GM23248 (cell line): ENCODE measurements around the gene TBX1. TPM values are rescaled to one million over a fixed set of nuclear protein-coding genes. Genes with fewer than 3 reads are reported as not detected.

Experiments used
- DNase-seq: peaks from one replicate; pipeline ENCODE4 v3.0.0-alpha.2; 2015
- H2AFZ ChIP-seq: fragments of 200-600 bp; sonication (generic); 2 replicates; pipeline ENCODE4 v1.6.1; 2016; ENCODE audit warnings: antibody characterized with exemption
- H3F3A ChIP-seq: fragments of 200-600 bp; sonication (generic); 2 replicates; pipeline ENCODE4 v1.6.1; 2016; ENCODE audit warnings: mild to moderate bottlenecking, antibody characterized with exemption, mixed run types; ENCODE audit not compliant: insufficient read depth
- H3K27ac ChIP-seq: fragments of 200-600 bp; sonication (generic); 2 replicates; pipeline ENCODE4 v1.5.1; 2016; ENCODE audit warnings: mild to moderate bottlenecking
- H3K27me3 ChIP-seq: fragments of 200-600 bp; sonication (generic); replicated peaks from 2 replicates; pipeline ENCODE4 v1.6.1; 2016; ENCODE audit warnings: mild to moderate bottlenecking; ENCODE audit not compliant: insufficient read depth
- H3K36me3 ChIP-seq: fragments of 200-600 bp; sonication (generic); 2 replicates; pipeline ENCODE4 v1.6.1; 2016; ENCODE audit warnings: low read depth, mild to moderate bottlenecking
- H3K4me1 ChIP-seq: fragments of 200-600 bp; sonication (generic); 2 replicates; pipeline ENCODE4 v1.6.1; 2016; ENCODE audit warnings: mild to moderate bottlenecking; ENCODE audit not compliant: insufficient read depth
- H3K4me2 ChIP-seq: fragments of 200-600 bp; sonication (generic); one replicate; pipeline ENCODE4 v1.6.1; 2016; ENCODE audit warnings: mild to moderate bottlenecking; ENCODE audit not compliant: unreplicated experiment
- H3K4me3 ChIP-seq: fragments of 200-600 bp; sonication (generic); 2 replicates; pipeline ENCODE4 v1.5.1; 2016; ENCODE audit warnings: mild to moderate bottlenecking
- H3K79me2 ChIP-seq: fragments of 200-600 bp; sonication (generic); 2 replicates; pipeline ENCODE4 v1.6.1; 2016; ENCODE audit warnings: mild to moderate bottlenecking; ENCODE audit not compliant: insufficient read depth
- H3K9ac ChIP-seq: fragments of 200-600 bp; sonication (generic); 2 replicates; pipeline ENCODE4 v1.6.1; 2016; ENCODE audit warnings: mild to moderate bottlenecking
- H3K9me2 ChIP-seq: fragments of 200-600 bp; sonication (generic); 2 replicates; pipeline ENCODE4 v1.6.1; 2016; ENCODE audit warnings: mixed run types, mild to moderate bottlenecking, moderate library complexity; ENCODE audit not compliant: insufficient read depth
- H3K9me3 ChIP-seq: fragments of 200-600 bp; sonication (generic); one replicate; pipeline ENCODE4 v1.6.1; 2017; ENCODE audit warnings: low read depth
- H4K20me1 ChIP-seq: fragments of 200-600 bp; sonication (generic); 2 replicates; pipeline ENCODE4 v1.6.0; 2016; ENCODE audit not compliant: insufficient read depth
- EZH2 ChIP-seq: fragments of 200-600 bp; sonication (generic); IDR thresholded peaks from 2 replicates; pipeline ENCODE4 v1.6.1; 2018; ENCODE audit warnings: antibody characterized with exemption, mild to moderate bottlenecking; ENCODE audit not compliant: insufficient read depth, poor library complexity, severe bottlenecking
- EZH2phosphoT487 ChIP-seq: fragments of 200-600 bp; sonication (generic); IDR thresholded peaks from 2 replicates; pipeline ENCODE4 v1.6.1; 2018; ENCODE audit warnings: antibody characterized with exemption, moderate library complexity, mild to moderate bottlenecking, low read depth; ENCODE audit not compliant: insufficient read depth
- WGBS, 2 experiments: methylation state at CpG; one replicate each; pipeline ENCODE4 v1.1.6; 2015 to 2017; ENCODE audit warnings: low lambda C conversion rate in 2 of 2, low coverage in 1 of 2; ENCODE audit errors: missing lambda C conversion rate in 2 of 2; 5-methylcytosine and 5-hydroxymethylcytosine counted together
- in situ Hi-C: fragments of 300-500 bp; cut with MboI; formaldehyde crosslinking; loops from 2 replicates; pipeline ENCODE4 v1.15.0; 2020
- polyA plus RNA-seq: library from polyadenylated mRNA; unstranded; fragments of >200 nt; fragmentation: Nextera tagmentation; extraction: Ambion mirVana; gene quantifications from 2 replicates; pipeline ENCODE4 v1.2.1, GENCODE V29; 2016
- total RNA-seq: library from RNA; depleted of rRNA; stranded (reverse); fragments of >200 nt; shearing (Covaris generic); gene quantifications from 2 replicates; pipeline ENCODE4 v1.2.3, GENCODE V29; 2014

The TBX1 gene
- total and polyA plus RNA-seq, 2 experiments from 2014 or later = 2.8 to 4.6 TPM

GRCh38 chr22:19742160-19743066 is 18.2 kb upstream of the TBX1 start:
- H3K36me3 ChIP-seq = no peaks in the 10 kb centered on the region
- no peak for DNase-seq
- no peaks in the 10 kb centered on the region for H3F3A ChIP-seq
- H3K4me3 ChIP-seq = no peak overlapping the region
- in situ Hi-C loops = no loop called here
- no peak overlapping the region for H3K4me2 ChIP-seq
- H2AFZ ChIP-seq = no peak overlapping the region
- no peaks in the 10 kb centered on the region for H3K4me1 ChIP-seq
- H4K20me1 ChIP-seq = no peaks in the 10 kb centered on the region
- no peaks in the 10 kb centered on the region for H3K9me2 ChIP-seq
- no peaks in the 10 kb centered on the region for H3K9me3 ChIP-seq
- no peak overlapping the region for H3K27ac ChIP-seq
- no peak overlapping the region for H3K9ac ChIP-seq
- no peaks in the 10 kb centered on the region for H3K79me2 ChIP-seq
- 87% methylated on average over 21 of the region's 21 CpGs for WGBS, 2 experiments
- no peaks in the 10 kb centered on the region for H3K27me3 ChIP-seq
- TF ChIP-seq EZH2phosphoT487 (no peak), EZH2 (no peak)

GRCh38 chr22:19743081-19743480 is 17.5 kb upstream of the TBX1 start:
- no peaks in the 10 kb centered on the region for H3K36me3 ChIP-seq
- H3K9me3 ChIP-seq = no peaks in the 10 kb centered on the region
- no peaks in the 10 kb centered on the region for H3K9me2 ChIP-seq
- no peak overlapping the region for H3K4me3 ChIP-seq
- H4K20me1 ChIP-seq = no peaks in the 10 kb centered on the region
- in situ Hi-C loops = no loop called here
- no peaks in the 10 kb centered on the region for H3F3A ChIP-seq
- H2AFZ ChIP-seq = no peak overlapping the region
- WGBS, 2 experiments = 87 to 88% methylated on average over 4 to 6 of the region's 6 CpGs
- H3K4me1 ChIP-seq = no peaks in the 10 kb centered on the region
- H3K27me3 ChIP-seq = no peaks in the 10 kb centered on the region
- TF ChIP-seq EZH2phosphoT487 (no peak), EZH2 (no peak)
- H3K27ac ChIP-seq = no peak overlapping the region
- DNase-seq = no peak
- H3K4me2 ChIP-seq = no peak overlapping the region
- H3K79me2 ChIP-seq = no peaks in the 10 kb centered on the region
- no peak overlapping the region for H3K9ac ChIP-seq

- Histone ChIP-seq H3K27ac (no peak overlapping the region), H4K20me1 (no peaks in the 10 kb centered on the region), H3K9ac (no peak overlapping the region), H3K9me2 (no peaks in the 10 kb centered on the region), H3K27me3 (no peaks in the 10 kb centered on the region; the same call in 1 of the 2 replicates), H3K79me2 (no peaks in the 10 kb centered on the region), H3K4me3 (no peak overlapping the region), H3K4me1 (no peaks in the 10 kb centered on the region), H3F3A (no peaks in the 10 kb centered on the region), H3K9me3 (no peaks in the 10 kb centered on the region), H3K4me2 (no peak overlapping the region), H3K36me3 (no peaks in the 10 kb centered on the region), H2AFZ (no peak overlapping the region)
- in situ Hi-C loops = no loop called here
- WGBS, 2 experiments = 95 to 100% methylated on average over 2 to 4 of the region's 4 CpGs
- TF ChIP-seq EZH2 = no peak
- TF ChIP-seq EZH2phosphoT487 = no peak
- DNase-seq = no peak
Observed at GRCh38 chr22:19743651-19744050, 16.9 kb upstream of the TBX1 start.

- Histone ChIP-seq H3K9me3 (no peaks in the 10 kb centered on the region), H4K20me1 (no peaks in the 10 kb centered on the region), H2AFZ (no peak overlapping the region), H3K9me2 (no peaks in the 10 kb centered on the region), H3K27me3 (no peaks in the 10 kb centered on the region; the same call in 1 of the 2 replicates), H3K36me3 (no peaks in the 10 kb centered on the region), H3K4me3 (no peak overlapping the region), H3K79me2 (no peaks in the 10 kb centered on the region), H3K9ac (no peak overlapping the region), H3K4me1 (no peaks in the 10 kb centered on the region), H3F3A (no peaks in the 10 kb centered on the region), H3K27ac (no peak overlapping the region), H3K4me2 (no peak overlapping the region)
- WGBS, 2 experiments = 73 to 78% methylated on average over 13 of the region's 13 CpGs
- no peak for DNase-seq
- in situ Hi-C loops = no loop called here
- TF ChIP-seq EZH2phosphoT487 = no peak
- TF ChIP-seq EZH2 = no peak
Observed at GRCh38 chr22:19744350-19745006, 16.1 kb upstream of the TBX1 start.
